HUDEP-2 (cell line): ENCODE data around the gene TMEM94.

Experiments
- DNase-seq, 76 experiments: peaks; one replicate each; lab custom pipeline; 2025; ENCODE audit not compliant: unreplicated experiment in 76 of 76; lab: John Stamatoyannopoulos, UW

TMEM94 gene

DNA sequence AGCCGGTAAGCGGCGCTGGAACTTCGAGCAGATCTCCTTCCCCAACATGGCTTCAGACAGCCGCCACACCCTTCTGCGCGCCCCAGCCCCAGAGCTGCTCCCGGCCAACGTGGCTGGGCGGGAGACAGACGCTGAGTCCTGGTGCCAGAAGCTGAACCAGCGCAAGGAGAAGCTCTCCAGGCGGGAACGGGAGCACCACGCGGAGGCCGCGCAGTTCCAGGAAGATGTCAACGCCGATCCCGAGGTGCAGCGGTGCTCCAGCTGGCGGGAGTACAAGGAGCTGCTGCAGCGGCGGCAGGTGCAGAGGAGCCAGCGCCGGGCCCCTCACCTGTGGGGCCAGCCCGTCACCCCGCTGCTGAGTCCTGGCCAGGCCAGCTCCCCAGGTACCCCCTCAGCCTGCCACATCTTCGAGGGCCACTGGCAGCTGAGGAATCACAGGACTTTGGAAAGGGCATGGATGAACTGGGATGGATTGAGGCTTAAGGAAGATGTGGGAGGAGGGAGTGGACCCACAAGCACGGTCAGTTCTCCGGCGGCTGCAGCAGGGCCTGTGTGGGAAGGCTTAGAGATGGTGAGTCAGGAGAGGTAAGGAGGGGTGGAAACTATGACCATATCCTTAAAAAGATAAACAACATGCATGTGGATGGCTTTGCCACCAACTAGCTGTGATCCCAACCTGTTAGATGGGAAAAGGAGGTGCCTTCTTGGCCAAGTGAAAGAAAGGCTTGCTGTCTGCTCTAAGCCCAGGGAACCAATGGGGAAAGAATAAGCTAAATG lies 65.7 kb downstream of the TMEM94 start:
- DNase-seq: no peak

DNA sequence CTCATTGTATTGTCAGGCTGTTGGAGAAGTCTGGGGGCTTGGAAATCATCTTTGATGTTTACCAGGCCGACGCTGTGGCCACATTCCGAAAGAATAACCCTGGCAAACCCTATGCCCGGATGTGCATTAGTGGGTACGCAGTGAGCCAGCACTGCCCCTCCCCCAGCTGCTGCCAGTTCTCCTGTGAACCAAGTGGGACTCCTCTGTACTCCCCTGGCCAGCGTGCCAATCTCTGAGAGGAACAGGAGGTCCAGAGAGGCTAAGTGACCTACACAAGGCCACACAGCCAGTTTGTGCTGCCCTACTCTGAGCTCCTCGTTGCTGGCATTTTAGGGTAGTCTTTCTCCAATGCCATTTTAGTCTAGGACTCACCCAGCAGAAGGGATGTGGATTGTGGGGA lies 67.2 kb downstream of the TMEM94 start:
- no peak for DNase-seq

DNA sequence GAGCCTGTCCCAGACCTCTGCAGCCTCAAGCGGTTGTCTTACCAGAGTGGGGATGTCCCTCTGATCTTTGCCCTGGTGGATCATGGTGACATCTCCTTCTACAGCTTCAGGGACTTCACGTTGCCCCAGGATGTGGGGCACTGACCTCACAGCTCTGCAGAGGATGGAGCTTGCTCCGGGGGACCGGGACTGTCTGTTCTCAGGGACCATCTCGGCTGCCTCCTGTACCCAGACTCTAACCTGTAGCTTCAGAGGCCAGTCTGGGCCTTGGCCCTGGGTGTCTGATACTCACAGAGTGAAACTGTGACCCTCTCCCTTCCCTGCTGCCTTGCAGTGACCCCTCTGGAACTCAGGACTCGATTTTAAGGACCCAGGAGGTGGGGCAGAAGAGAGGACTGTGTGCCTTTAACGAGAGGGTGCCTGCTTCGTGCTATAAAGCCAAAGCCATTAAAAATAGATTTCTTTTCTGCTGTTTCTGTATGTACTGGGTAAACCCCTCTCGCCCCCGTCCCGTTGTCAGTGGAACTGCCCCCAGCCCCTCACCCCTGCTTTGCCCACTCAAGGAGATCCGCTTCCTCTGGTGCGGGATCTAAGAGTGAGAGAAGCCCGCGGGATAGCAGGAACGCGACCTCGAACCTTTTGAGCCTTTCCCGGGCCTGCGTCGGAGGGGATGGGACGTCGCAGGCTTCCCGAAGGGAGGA lies 68.0 kb downstream of the TMEM94 start:
- DNase-seq: no peak

DNA sequence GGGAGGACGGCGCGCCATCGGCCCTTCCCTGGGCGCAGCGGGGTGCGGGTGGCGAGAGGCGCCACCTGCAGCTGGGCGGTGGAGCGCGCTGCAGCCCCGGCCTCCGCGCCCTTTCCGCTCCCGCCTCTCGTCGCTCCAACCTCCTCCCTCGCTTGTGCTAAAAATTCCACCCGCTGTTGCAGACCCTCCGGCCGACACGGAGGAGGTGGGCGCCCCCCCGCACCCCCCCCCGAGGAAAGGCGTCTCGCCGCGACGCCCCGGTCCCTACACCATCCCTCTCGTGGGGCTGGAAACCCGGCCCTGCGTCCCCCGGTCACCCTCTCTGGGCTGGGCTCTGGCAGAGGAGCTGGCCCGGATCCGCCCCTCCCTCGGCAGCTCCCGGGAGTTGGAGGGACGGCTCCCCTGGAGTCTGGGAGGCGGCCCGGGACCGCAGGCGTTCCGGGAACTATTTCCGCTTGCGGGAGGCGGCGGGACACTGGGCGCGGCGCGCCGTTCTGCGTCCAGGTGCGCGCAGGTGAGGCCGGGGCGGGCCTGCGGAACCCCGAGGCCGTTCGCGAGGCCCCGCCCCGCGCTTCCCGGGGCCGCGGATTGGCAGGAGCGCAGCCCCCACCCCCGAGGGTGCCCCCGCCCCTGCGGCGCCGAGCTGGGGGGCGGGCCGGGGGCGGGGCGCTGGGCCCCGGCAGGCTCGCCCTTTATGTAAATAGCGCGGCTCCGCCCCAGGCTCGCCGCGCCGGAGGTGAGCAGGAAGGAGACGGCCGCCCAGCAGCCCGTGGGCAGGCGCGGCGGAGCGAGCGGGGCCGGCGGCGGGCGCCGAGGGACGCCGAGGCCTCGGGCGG lies 68.8 kb downstream of the TMEM94 start, which contains the start of gene LLGL2:
TSS of gene LLGL2 (plus strand) at position 728 of the 836 bp plus-strand sequence. CDS start 17,730 bp downstream, outside the sequence.
- DNase-seq: peak in 68 of 76 experiments; percentile 11 to 75 (median 56)

- DNase-seq: no peak
These were observed 69.5 kb downstream of the TMEM94 start for GRCh38 chr17:75525806-75526554.

DNA sequence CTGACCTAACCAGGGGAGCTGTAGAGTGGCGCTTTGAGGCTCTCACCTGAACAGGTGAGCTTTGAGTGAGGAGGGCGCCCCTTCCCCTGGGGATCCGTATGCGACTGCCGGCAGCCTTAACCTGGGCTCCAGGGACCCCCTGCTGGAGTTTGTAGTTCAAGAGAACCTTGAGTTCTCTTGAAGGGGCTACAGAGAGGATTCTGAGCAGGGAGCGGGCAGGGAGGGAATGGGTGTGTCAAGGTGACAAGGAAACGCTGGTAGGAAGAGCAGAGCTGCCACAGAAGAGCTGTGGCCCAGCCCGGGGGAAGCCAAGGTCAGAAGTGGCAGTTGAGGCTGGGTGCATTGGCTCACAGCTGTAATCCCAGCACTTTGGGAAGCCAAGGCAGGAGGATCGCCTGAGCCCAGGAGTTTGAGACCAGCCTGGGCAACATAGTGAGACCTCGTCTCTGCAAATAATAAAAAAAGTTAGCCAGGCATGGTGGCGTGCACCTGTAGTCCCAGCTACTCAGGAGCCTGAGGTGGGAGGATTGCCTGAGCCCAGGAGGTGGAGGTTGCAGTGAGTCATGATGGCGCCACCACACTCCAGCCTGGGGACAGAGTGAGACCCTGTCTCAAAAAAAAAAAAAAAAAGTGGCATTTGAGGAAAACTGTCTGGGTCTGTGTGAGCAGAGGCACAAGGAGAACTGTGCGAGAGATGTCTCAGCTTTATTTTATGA lies 70.3 kb downstream of the TMEM94 start:
- DNase-seq: no peak

GRCh38 chr17:75530837-75531720 lies 74.6 kb downstream of the TMEM94 start:
- no peak for DNase-seq

GRCh38 chr17:75531721-75532072 lies 75.3 kb downstream of the TMEM94 start:
- DNase-seq: no peak

- peak in 72 of 76 experiments; percentile 5 to 84 (median 63) for DNase-seq
These were observed 78.7 kb downstream of the TMEM94 start for GRCh38 chr17:75535119-75535537.

DNA sequence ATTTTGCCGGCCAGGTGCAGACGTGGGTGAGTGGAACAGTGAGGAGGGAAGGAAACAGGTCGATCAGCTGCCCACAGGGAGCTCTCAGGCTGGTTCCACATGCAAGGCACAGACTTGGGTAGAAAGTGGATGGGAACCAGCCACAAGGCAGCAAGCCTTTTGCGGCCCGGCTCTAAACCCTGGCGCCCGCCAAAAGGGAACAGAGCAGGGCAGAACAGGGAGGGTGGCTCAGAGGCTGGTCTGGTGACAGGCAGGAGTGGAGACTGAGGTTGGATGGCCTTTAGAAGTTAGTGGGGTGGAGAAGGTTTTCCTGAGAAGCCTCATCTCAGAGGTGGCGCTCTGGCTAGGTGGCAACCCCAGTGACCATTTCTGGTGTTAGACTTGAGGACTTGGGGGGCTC lies 79.4 kb downstream of the TMEM94 start:
- no peak for DNase-seq

DNA sequence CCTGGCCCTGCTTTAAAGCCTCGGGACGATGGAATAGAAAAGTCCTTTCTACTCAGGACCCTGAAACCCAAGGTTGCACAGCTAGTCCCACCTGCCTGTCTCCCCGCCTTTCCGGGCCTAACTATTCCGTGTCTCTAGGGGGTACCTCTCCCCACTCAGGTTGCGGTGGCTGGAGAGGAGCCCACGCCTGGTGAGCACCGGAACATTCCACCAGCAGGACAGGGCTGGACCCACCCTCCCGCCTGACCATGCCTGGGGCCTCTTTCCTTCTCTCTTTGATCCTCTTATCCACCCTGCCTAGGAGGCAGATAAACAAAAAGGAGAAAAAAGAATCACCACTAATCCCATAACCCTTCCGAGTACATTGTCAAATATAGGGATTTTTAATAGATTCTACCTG lies 79.9 kb downstream of the TMEM94 start:
- no peak for DNase-seq

DNA sequence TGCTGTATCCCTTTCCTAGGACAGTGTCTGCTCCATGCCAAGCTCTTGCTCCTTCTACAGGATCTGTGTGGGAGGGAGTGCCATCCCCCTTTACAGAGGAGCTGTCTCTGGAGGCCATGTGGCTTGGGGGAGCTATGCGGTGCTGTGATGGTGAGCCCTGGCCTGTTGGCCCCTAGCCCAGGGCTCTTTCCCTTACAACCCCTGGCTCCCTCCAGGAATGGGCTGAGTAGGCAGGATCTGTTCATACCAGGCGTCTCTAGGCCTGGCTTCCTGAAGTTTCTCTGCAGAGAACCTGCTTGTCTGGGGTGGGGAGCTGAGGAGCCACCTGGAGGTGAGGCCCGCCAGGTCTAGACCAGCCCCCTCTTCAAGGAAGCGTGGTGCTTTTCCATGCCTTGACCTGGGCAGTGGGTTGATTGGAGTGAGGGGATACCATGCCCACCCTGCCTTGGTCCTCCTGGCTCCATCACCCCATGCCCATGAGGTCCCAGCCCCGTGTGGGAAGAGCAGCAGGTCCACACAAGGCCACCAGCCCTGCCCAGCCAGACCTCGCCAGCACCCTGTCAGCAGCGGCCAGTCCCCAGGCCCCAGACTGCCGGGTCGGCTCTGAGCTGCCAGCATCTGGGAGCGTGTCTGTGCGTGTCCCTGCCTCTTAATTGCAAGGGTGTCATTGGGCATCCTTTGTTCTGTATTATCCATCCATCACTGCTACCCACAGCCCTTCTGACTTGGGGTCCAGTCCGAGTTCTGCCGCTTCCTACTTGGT lies 83.7 kb downstream of the TMEM94 start:
- DNase-seq: no peak

DNA sequence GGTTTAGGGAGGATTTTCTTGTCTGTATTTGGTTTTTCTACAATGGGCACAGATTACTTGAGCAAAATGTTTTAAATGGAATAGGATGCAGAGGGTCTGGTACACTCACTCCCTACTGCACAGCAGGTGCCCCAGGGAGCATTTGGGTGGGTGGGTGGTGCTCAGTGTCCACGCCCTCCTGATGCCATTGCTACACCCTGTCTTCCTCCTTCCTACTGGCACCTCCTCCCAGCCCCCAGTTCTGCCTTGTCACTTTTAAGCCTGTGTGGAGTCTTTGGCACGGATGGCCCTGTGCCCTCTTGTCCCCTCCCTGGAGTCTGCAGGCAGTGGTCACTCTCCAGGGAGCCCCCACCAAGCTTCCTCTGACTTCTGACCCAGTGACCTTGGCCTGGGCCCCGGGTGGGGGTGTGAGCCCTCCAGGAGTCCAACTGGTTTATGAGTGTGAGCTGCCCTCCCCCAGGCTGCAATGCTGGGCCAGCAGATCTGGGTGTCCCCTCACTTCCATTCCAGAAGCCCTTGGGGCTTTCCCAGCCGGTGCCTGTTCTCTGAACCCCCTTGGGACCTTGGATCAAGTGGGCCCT lies 84.6 kb downstream of the TMEM94 start:
- peak in 1 of 76 experiments; percentile 1 for DNase-seq

DNA sequence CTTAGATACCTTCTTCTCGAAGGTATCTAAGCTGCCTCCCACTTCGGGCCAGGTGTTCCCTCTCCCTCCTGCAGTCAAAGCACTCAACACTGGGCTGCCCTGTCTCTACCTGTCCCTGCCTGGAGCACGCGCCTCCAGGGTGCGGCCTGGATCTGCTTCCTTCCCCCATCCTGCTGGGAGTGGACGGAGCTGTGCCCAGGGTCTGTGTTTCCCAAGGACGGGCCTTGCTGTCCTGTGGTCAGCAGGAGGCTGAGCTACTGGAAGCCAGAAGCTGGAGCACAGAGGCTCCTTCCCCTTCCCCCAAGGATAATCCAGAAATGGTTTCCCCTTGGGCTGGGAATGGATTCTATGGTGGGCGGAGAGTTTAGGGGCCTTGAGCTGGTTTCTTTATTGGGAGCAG lies 85.8 kb downstream of the TMEM94 start:
- no peak for DNase-seq

GRCh38 chr17:75542728-75543336 lies 86.4 kb downstream of the TMEM94 start:
- no peak for DNase-seq

DNA sequence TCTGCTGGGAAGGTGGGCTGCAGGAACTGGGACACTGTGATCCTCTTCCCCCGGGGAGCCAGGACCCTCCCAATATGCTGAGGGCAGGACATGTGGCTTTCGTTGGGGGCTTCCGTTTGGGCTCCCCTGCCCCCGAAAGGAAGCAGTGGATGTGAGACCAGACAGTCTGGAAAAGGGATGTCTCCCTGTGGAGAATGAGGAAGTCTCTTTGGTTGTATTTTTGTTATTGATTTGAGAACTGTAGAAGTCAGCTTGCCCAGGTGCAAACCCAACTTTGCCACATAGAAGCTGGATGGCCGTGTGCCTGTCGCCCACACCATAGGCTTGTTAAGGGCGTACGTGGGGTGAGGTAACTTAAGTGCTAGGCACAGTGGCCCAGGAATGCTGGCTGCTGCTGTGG lies 87.8 kb downstream of the TMEM94 start:
- no peak for DNase-seq

- DNase-seq: no peak
These were observed 89.7 kb downstream of the TMEM94 start for GRCh38 chr17:75546181-75546580.
